Measurements from ENCODE around the gene ARL4D. TPM values are rescaled to one million over a fixed set of nuclear protein-coding genes. Genes with fewer than 3 reads are reported as not detected.

The ARL4D gene
- total RNA-seq, 1 donor from 2014 or later: 100 TPM

DNA sequence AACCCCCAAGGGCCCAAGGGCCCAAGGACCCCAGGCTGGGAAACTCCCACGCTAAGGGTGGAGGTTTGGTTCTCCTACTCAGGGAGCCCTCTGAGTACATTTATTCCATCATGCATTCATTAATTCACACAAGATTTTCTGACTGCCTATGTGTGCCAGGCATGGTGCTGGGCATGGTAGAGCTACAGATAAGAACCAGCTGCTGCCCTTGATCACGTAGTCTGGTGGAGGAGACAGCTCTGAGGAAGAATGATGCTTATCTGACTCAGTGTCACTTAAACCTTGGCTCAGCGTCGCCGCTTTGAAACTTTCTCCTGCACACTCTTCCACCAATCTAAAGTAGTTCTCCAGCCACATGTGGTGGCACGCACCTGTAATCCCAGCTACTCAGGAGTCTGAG is 3.6 kb upstream of the ARL4D start:
- Mint-ChIP-seq H3K36me3 (ENCODE audit: unreplicated experiment) (no peaks in the 10 kb centered on the region), H3K27me3 (ENCODE audit: unreplicated experiment) (peaks cover 5% of the 10 kb centered on the region), H3K27ac (ENCODE audit: unreplicated experiment) (no peak overlapping the region), H3K4me3 (ENCODE audit: unreplicated experiment) (no peak overlapping the region), H3K4me1 (ENCODE audit: low read depth, unreplicated experiment) (peaks cover 13% of the 10 kb centered on the region), H3K9me3 (ENCODE audit: unreplicated experiment) (peaks cover 7% of the 10 kb centered on the region)
- no peak for DNase-seq
- TF ChIP-seq, protein P1, sequence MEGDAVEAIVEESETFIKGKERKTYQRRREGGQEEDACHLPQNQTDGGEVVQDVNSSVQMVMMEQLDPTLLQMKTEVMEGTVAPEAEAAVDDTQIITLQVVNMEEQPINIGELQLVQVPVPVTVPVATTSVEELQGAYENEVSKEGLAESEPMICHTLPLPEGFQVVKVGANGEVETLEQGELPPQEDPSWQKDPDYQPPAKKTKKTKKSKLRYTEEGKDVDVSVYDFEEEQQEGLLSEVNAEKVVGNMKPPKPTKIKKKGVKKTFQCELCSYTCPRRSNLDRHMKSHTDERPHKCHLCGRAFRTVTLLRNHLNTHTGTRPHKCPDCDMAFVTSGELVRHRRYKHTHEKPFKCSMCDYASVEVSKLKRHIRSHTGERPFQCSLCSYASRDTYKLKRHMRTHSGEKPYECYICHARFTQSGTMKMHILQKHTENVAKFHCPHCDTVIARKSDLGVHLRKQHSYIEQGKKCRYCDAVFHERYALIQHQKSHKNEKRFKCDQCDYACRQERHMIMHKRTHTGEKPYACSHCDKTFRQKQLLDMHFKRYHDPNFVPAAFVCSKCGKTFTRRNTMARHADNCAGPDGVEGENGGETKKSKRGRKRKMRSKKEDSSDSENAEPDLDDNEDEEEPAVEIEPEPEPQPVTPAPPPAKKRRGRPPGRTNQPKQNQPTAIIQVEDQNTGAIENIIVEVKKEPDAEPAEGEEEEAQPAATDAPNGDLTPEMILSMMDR (IDR thresholded peaks at IDR 0.05; ENCODE audit: partially characterized antibody, unreplicated experiment): no peak

DNA sequence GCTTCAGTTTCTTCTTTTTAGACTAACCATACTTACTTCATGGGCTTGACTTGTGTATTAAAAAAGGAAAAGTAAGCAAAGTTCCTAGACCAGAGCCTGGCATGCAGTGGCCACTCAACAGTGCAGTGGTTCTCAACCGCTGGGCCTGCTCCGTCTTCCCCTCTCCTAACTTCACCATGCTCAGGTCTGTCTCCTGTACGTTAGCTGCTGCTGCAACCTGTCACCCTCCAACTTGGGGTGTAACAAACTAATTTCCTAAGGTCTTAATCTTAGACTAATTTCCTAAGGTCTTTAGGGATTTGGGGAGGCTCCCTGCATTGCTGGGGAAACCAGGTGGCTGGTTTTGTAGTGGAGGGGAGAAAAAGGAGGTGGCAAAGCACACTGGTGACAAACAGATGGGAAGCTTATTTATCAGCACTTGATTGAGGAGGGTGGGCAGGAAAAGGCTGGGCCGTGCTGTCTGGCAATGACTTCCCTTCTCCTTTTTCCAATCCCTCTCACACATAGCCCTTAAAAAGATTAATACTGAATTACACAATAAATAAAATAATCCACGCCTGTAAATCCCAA is 2.2 kb upstream of the ARL4D start:
- Mint-ChIP-seq H3K27me3 (ENCODE audit: unreplicated experiment) (peaks cover 7% of the 10 kb centered on the region), H3K4me3 (ENCODE audit: unreplicated experiment) (no peak overlapping the region), H3K9me3 (ENCODE audit: unreplicated experiment) (peaks cover 8% of the 10 kb centered on the region), H3K4me1 (ENCODE audit: low read depth, unreplicated experiment) (peaks cover 19% of the 10 kb centered on the region), H3K27ac (ENCODE audit: unreplicated experiment) (no peak overlapping the region), H3K36me3 (ENCODE audit: unreplicated experiment) (no peaks in the 10 kb centered on the region)
- TF ChIP-seq, protein P1 (IDR thresholded peaks at IDR 0.05; ENCODE audit: partially characterized antibody, unreplicated experiment): no peak
- DNase-seq: no peak

DNA sequence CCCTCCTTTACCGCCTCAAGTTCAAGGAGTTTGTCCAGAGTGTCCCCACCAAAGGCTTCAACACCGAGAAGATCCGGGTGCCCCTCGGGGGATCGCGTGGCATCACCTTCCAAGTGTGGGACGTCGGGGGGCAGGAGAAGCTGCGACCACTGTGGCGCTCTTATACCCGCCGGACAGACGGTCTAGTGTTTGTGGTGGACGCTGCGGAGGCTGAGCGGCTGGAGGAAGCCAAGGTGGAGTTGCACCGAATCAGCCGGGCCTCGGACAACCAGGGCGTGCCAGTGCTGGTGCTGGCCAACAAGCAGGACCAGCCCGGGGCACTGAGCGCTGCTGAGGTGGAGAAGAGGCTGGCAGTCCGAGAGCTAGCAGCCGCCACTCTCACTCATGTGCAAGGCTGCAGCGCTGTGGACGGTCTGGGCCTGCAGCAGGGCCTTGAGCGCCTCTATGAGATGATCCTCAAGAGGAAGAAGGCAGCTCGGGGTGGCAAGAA is 1.1 kb downstream of the ARL4D start:
- Mint-ChIP-seq H3K27me3 (ENCODE audit: unreplicated experiment) (peaks cover 6% of the 10 kb centered on the region), H3K27ac (ENCODE audit: unreplicated experiment) (peak overlapping the region; percentile 87), H3K36me3 (ENCODE audit: unreplicated experiment) (no peaks in the 10 kb centered on the region), H3K4me1 (ENCODE audit: low read depth, unreplicated experiment) (peaks cover 16% of the 10 kb centered on the region), H3K9me3 (ENCODE audit: unreplicated experiment) (peaks cover 8% of the 10 kb centered on the region), H3K4me3 (ENCODE audit: unreplicated experiment) (peak overlapping the region; percentile 92)
- DNase-seq: peak; percentile 22
- TF ChIP-seq, protein P1 (IDR thresholded peaks at IDR 0.05; ENCODE audit: partially characterized antibody, unreplicated experiment): no peak

DNA sequence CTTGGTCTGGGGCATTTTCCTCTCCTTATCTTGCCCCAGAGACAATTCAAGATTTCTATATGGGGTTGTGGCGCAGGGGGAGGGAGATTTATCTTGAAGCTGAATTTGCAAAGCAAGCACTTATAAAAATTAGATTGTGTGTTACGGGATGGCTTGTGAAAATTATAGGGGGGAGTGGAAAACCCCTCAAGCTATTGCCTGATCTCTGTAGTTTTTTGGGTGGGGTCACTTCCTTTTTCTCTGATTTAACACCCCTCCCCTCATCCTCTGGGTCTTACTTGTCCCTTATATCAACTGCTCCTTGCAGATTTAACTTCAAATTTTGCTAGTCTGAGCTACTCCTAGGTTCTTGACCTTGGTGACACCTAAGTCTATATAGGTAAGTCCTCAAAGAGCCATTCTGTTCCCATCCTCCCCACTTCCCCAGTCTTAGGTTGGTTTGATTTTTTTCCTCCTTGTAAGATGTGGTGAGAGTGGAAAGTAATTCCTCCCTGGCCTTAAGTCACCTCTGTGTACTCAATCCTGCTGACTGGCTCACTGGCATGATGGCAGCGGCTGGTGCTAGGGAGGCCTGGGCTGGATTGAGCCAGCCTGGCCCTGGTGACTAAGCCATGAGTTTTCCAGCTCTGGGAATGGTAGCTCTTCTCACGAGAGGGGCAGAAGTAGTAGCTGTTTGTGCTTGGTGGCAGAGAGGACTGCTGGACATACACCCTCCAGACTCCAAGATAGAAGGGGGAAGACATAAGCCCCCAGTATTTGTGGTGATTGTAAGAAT is 2.3 kb downstream of the ARL4D start:
- DNase-seq: no peak
- H3K27ac Mint-ChIP-seq (ENCODE audit: unreplicated experiment): peak overlapping the region; percentile 35
- H3K4me1 Mint-ChIP-seq (ENCODE audit: low read depth, unreplicated experiment): peaks cover 17% of the 10 kb centered on the region
- TF ChIP-seq, protein P1 (IDR thresholded peaks at IDR 0.05; ENCODE audit: partially characterized antibody, unreplicated experiment): no peak
- H3K27me3 Mint-ChIP-seq (ENCODE audit: unreplicated experiment): peaks cover 6% of the 10 kb centered on the region
- no peaks in the 10 kb centered on the region for H3K36me3 Mint-ChIP-seq (ENCODE audit: unreplicated experiment)
- peaks cover 8% of the 10 kb centered on the region for H3K9me3 Mint-ChIP-seq (ENCODE audit: unreplicated experiment)
- peak overlapping the region; percentile 92 for H3K4me3 Mint-ChIP-seq (ENCODE audit: unreplicated experiment)

DNA sequence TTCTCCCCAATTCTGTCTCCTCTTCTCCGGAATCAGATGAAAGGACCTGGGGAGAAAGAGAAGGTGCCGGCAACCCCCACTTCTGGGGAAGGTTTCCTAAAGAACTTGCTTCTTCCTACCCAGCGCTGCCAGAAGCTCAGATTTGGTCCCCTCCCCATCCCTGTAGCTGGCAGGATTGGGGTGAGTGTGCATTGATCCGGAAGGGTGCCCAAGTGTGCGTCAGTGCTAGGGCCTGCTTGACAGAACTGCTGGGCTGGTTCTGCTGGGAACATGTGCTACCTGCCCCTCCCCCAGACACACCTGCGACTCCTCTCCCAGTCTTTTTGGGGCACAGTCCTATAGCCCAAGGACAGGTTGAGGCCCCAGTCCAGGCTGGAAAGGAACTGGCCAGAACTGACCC is 3.3 kb downstream of the ARL4D start:
- Mint-ChIP-seq H3K27me3 (ENCODE audit: unreplicated experiment) (peaks cover 2% of the 10 kb centered on the region), H3K4me3 (ENCODE audit: unreplicated experiment) (peak overlapping the region; percentile 78), H3K27ac (ENCODE audit: unreplicated experiment) (peak overlapping the region; percentile 22), H3K36me3 (ENCODE audit: unreplicated experiment) (no peaks in the 10 kb centered on the region), H3K4me1 (ENCODE audit: low read depth, unreplicated experiment) (peaks cover 22% of the 10 kb centered on the region), H3K9me3 (ENCODE audit: unreplicated experiment) (peaks cover 8% of the 10 kb centered on the region)
- DNase-seq: no peak
- TF ChIP-seq, protein P1 (IDR thresholded peaks at IDR 0.05; ENCODE audit: partially characterized antibody, unreplicated experiment): no peak

All from glutamatergic neuron (in vitro differentiated cells).